ENCODE results near the gene MCRIP2.

DNA sequence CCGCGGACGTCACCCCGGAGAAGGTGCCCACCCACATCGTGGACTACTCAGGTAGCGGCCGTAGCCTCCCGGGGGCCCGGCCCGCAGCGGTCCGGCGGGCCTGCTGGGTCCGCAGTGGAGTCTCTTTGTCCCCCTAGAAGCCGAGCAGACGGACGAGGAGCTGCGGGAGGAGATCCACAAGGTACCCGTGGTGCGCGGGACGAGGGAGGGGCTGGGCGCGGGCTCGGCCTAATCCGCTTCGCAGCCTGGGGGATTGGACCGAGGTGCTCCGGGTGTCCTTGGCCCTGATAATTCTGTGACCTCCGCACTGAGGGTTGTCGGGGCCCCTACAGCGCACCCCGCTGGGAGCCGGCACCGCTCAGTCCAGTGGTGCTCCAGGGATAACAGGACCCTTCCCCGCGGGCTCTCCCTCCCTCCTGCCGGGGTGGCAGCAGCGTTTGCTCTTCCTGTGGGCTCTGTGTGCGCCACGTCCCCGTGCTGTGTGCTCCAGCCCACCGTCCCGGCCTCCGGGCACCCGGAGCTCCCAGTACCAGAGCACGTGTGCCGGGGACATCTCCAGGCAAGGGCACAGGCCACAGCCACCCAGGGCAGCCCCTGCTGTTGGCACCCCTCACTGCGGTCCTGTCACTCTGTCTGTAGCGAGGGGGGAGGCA lies 27.0 kb downstream of the MCRIP2 start:
- TF ChIP-seq, protein P1, sequence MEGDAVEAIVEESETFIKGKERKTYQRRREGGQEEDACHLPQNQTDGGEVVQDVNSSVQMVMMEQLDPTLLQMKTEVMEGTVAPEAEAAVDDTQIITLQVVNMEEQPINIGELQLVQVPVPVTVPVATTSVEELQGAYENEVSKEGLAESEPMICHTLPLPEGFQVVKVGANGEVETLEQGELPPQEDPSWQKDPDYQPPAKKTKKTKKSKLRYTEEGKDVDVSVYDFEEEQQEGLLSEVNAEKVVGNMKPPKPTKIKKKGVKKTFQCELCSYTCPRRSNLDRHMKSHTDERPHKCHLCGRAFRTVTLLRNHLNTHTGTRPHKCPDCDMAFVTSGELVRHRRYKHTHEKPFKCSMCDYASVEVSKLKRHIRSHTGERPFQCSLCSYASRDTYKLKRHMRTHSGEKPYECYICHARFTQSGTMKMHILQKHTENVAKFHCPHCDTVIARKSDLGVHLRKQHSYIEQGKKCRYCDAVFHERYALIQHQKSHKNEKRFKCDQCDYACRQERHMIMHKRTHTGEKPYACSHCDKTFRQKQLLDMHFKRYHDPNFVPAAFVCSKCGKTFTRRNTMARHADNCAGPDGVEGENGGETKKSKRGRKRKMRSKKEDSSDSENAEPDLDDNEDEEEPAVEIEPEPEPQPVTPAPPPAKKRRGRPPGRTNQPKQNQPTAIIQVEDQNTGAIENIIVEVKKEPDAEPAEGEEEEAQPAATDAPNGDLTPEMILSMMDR (IDR thresholded peaks at IDR 0.05; ENCODE audit: low read depth, low read length, poor library complexity, severe bottlenecking), result no peak
- no peak for TF ChIP-seq EZH2phosphoT487 (IDR thresholded peaks at IDR 0.05; ENCODE audit: borderline replicate concordance, low read length)
